HG03520 (cell line): ENCODE results near the gene MTHFD1L.
"Not testable (repeated sequence)": the region's sequence is repeated elsewhere in the genome, so short reads cannot be mapped to it uniquely, and the experiment has no call there.

Experiments used
- ATAC-seq: cut with Tn5 transposase; IDR thresholded peaks from one replicate; pipeline ENCODE4 v1.9.1; 2021; ENCODE audit warnings: mild to moderate bottlenecking, moderate library complexity; ENCODE audit not compliant: unreplicated experiment

The MTHFD1L gene

GRCh38 chr6:151113641-151114040 lies 248.1 kb downstream of the MTHFD1L start:
- ATAC-seq: no peak

- ATAC-seq: no peak
Measured at GRCh38 chr6:151118461-151119123, 253.1 kb downstream of the MTHFD1L start.

GRCh38 chr6:151119823-151120524 lies 254.5 kb downstream of the MTHFD1L start:
- ATAC-seq: no peak

- no peak for ATAC-seq
Measured at GRCh38 chr6:151121900-151122299, 256.4 kb downstream of the MTHFD1L start.

GRCh38 chr6:151123641-151124040 lies 258.1 kb downstream of the MTHFD1L start:
- not testable (repeated sequence) for ATAC-seq

GRCh38 chr6:151125242-151125641 lies 259.7 kb downstream of the MTHFD1L start:
- ATAC-seq: not testable (repeated sequence)

GRCh38 chr6:151125651-151126416 lies 260.3 kb downstream of the MTHFD1L start:
- not testable (repeated sequence) for ATAC-seq

GRCh38 chr6:151126417-151126724 lies 260.9 kb downstream of the MTHFD1L start:
- ATAC-seq: not testable (repeated sequence)

- not testable (repeated sequence) for ATAC-seq
Measured at GRCh38 chr6:151127133-151127798, 261.8 kb downstream of the MTHFD1L start.

GRCh38 chr6:151128763-151129370 lies 263.4 kb downstream of the MTHFD1L start:
- ATAC-seq: no peak

GRCh38 chr6:151130329-151130728 lies 264.8 kb downstream of the MTHFD1L start:
- peak; percentile 61 for ATAC-seq

- ATAC-seq: no peak
Measured at GRCh38 chr6:151131324-151132007, 266.0 kb downstream of the MTHFD1L start.

- ATAC-seq: no peak
Measured at GRCh38 chr6:151136141-151136755, 270.7 kb downstream of the MTHFD1L start.

GRCh38 chr6:151137542-151137941 lies 272.0 kb downstream of the MTHFD1L start:
- no peak for ATAC-seq

- ATAC-seq: no peak
Measured at GRCh38 chr6:151139524-151139923, 274.0 kb downstream of the MTHFD1L start.

- ATAC-seq: no peak
Measured at GRCh38 chr6:151140767-151141166, 275.3 kb downstream of the MTHFD1L start.

GRCh38 chr6:151141685-151142084 lies 276.2 kb downstream of the MTHFD1L start:
- ATAC-seq: no peak

- ATAC-seq: no peak
Measured at GRCh38 chr6:151142676-151143075, 277.2 kb downstream of the MTHFD1L start.

GRCh38 chr6:151143337-151143736 lies 277.8 kb downstream of the MTHFD1L start:
- no peak for ATAC-seq

GRCh38 chr6:151143806-151144205 lies 278.3 kb downstream of the MTHFD1L start:
- no peak for ATAC-seq
